KBM-7 (cell line): ENCODE data around the gene GPR82.
"Not testable (repeated sequence)": the region's sequence is repeated elsewhere in the genome, so short reads cannot be mapped to it uniquely, and the experiment has no call there.

Experiments used
- DNase-seq: peaks from one replicate; pipeline ENCODE4 v3.0.0-alpha.2; 2015
- in situ Hi-C: fragments of 300-500 bp; cut with MboI; formaldehyde crosslinking; loops from 2 replicates; pipeline ENCODE4 v1.14.3; 2020; ENCODE audit warnings: low sequenced_read_pairs, low pct_unique_long_range_greater_than_20kb, mixed read lengths

The GPR82 gene

GRCh38 chrX:41716767-41717473, 7.1 kb upstream of the GPR82 start:
- in situ Hi-C loops = no loop called here
- DNase-seq = peak; percentile 55

GRCh38 chrX:41718481-41719235, 5.3 kb upstream of the GPR82 start:
- in situ Hi-C loops = no loop called here
- DNase-seq = no peak

- in situ Hi-C loops = not testable (repeated sequence)
- peak; percentile 66 for DNase-seq
Observed at GRCh38 chrX:41719610-41720009, 4.4 kb upstream of the GPR82 start.

- DNase-seq = peak; percentile 58
- in situ Hi-C loops = no loop called here
Observed at GRCh38 chrX:41720125-41720779, 3.7 kb upstream of the GPR82 start.

- DNase-seq = no peak
- in situ Hi-C loops = no loop called here
Observed at GRCh38 chrX:41721590-41721989, 2.4 kb upstream of the GPR82 start.

GRCh38 chrX:41722214-41722613, 1.8 kb upstream of the GPR82 start:
- no peak for DNase-seq
- in situ Hi-C loops = no loop called here

GRCh38 chrX:41722816-41723618, 964 bp upstream of the GPR82 start:
- in situ Hi-C loops = no loop called here
- no peak for DNase-seq

- in situ Hi-C loops = loop anchor here (25.0 kb wide), 1 partner anchor 166 kb away; no protein-coding TSS in a partner anchor
- no peak for DNase-seq
Observed at GRCh38 chrX:41728125-41728524, 4.1 kb downstream of the GPR82 start.

- in situ Hi-C loops = loop anchor here (25.0 kb wide), 1 partner anchor 168 kb away; no protein-coding TSS in a partner anchor
- no peak for DNase-seq
Observed at GRCh38 chrX:41730081-41730480, 6.1 kb downstream of the GPR82 start.

GRCh38 chrX:41732260-41732659, 8.3 kb downstream of the GPR82 start:
- in situ Hi-C loops = loop anchor here (25.0 kb wide), 1 partner anchor 170 kb away; no protein-coding TSS in a partner anchor
- peak; percentile 20 for DNase-seq

GRCh38 chrX:41733939-41734338, 10.0 kb downstream of the GPR82 start:
- in situ Hi-C loops = loop anchor here (25.0 kb wide), 1 partner anchor 172 kb away; no protein-coding TSS in a partner anchor
- peak; percentile 45 for DNase-seq

GRCh38 chrX:41734530-41734929, 10.5 kb downstream of the GPR82 start:
- in situ Hi-C loops = loop anchor here (25.0 kb wide), 1 partner anchor 172 kb away; no protein-coding TSS in a partner anchor

GRCh38 chrX:41737065-41737464, 13.1 kb downstream of the GPR82 start:
- peak; percentile 35 for DNase-seq
- in situ Hi-C loops = loop anchor here (25.0 kb wide), 1 partner anchor 175 kb away; no protein-coding TSS in a partner anchor

More at GRCh38 chrX:41734530-41734929, 10.5 kb downstream of the GPR82 start:
- DNase-seq = peak; percentile 63

GRCh38 chrX:41739871-41740270, 15.9 kb downstream of the GPR82 start:
- in situ Hi-C loops = loop anchor here (25.0 kb wide), 1 partner anchor 178 kb away; no protein-coding TSS in a partner anchor
- DNase-seq = no peak

GRCh38 chrX:41750716-41751115, 26.7 kb downstream of the GPR82 start:
- in situ Hi-C loops = no loop called here
- DNase-seq = no peak

- in situ Hi-C loops = no loop called here
Observed at GRCh38 chrX:41758401-41758800, 34.4 kb downstream of the GPR82 start.

GRCh38 chrX:41759817-41760216, 35.8 kb downstream of the GPR82 start:
- in situ Hi-C loops = no loop called here

More at GRCh38 chrX:41758401-41758800, 34.4 kb downstream of the GPR82 start:
- no peak for DNase-seq

GRCh38 chrX:41761169-41761568, 37.2 kb downstream of the GPR82 start:
- in situ Hi-C loops = no loop called here
- no peak for DNase-seq

More at GRCh38 chrX:41759817-41760216, 35.8 kb downstream of the GPR82 start:
- peak; percentile 60 for DNase-seq

- in situ Hi-C loops = no loop called here
- DNase-seq = no peak
Observed at GRCh38 chrX:41761702-41762101, 37.7 kb downstream of the GPR82 start.
